NCI-H2081 (cell line): ENCODE data around the gene LRIT3.
"Not testable (repeated sequence)": the region's sequence is repeated elsewhere in the genome, so short reads cannot be mapped to it uniquely, and the experiment has no call there.

ENCODE experiments used
- DNase-seq, 2 experiments: peaks; one replicate each; lab custom pipeline; 2025; lab: John Stamatoyannopoulos, UW

Gene LRIT3

DNA sequence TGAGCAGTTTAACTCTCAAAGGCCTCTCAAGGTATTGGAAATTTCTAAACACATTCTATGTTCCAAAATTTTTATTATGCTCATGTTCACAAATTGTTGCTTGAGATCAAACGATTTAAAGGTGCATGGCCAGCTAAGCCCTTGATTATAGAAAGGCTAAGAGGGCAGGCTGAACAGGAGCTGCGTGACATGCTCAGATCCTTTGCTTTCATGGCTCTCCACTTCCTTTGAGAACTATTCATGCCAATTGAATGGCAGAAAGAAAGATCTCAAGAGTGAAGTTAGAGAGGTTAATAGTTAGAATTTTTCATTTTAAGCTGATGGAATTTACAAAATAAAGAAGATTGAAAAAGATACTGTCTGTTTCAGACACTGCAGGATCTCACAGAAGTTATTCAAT is 594 bp downstream of the LRIT3 start:
- DNase-seq: no peak

DNA sequence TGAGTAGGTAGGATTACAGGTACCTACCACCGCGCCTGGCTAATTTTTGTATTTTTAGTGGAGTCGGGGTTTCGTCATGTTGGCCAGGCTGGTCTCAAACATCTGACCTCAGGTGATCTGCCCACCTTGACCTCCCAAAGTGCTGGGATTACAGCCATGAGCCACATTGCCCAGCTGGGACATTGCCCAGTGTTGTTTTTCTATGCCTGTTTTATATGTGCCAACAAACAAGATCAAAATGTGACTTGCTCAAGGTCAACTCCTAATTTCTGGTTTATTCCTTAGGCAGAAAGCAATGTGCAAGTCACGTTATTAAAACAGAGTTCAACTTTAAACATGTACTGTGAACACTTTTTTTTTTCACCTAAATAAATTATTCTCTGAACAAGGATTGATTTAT is 2.7 kb downstream of the LRIT3 start:
- DNase-seq: no peak

DNA sequence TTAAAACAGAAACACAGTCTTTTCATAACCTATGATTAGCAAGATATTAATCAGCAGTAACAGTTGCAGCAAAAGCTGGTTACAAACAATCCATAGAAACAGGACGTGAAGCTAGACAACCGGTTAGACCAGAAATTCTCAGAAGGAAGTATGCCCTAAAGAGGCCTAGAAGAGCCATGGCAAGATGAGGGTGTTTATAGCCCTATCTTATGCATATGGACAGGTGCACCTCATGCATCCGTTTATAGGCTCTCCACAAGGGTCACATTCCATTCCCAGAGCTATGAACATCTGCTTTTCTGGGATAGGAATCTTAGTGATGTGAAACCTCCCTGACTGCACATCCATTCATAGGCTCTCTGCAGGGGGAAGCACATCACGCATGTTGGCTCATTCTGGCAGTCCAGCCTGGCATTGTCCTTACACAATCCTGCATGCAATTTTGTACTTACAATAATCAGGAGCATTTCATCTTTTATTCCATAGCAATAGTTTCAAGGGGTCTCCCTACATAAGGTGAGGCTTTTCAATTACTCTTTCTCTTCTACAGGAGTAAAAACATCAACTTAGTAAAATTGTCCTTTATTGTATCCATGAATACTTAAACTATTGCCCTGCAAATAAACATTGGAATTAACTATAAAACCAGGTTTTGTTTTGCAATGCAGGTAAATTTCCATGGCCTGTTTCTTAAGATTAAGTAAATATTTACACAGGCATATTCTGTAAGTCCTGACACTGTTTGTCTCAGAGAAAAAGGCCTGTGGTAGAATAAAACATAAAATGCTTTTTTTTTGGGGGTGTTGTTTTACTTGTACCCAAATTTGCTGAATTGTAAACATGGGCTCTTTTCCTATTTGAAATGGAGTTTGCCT is 11.8 kb downstream of the LRIT3 start:
- DNase-seq: not testable (repeated sequence)

DNA sequence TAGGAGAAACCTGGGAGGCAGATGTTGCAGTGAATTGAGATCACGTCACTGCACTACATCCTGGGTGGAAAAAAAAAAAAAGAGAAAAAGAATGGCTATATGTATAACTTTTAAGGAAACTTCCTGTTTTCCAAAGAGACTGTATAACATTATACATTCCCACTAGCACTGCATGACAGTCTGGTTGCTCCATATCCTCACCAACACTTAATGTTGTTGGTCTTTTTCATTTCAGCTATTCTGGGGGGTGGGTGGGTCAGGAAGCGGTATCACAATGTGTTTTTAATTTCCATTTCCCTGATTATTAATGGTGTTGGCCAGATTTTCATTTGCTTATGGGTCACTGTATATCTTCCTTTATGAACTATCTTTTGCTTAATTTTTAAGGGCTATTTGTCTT is 13.4 kb downstream of the LRIT3 start:
- DNase-seq: no peak

DNA sequence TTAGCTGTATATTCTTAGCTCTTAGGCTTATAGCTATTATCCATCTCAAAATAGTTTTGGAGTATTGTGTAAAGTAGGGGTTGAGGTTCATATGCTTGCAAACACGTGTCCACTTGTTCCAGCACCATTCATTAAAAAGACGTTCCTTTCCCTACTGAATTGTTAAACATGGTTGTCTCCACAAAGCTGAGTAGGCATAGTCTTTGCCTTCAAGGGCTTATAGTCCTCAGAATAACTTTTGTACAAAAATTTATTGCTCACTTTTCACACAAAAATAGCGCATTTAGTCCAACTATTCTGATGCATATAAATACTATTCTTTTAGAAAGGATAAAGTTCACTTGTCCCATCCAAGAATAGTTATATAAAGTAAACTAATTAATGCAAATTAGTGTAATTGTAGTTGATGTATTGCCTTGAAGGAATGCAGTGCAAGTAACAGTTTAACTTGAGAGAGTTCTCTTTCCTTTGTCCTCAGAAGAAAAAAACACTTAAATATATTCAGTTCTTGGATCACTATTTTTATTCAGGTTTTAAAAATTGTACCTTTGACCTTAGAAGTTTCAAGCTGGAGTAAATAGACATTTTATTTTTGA is 14.1 kb downstream of the LRIT3 start:
- no peak for DNase-seq

DNA sequence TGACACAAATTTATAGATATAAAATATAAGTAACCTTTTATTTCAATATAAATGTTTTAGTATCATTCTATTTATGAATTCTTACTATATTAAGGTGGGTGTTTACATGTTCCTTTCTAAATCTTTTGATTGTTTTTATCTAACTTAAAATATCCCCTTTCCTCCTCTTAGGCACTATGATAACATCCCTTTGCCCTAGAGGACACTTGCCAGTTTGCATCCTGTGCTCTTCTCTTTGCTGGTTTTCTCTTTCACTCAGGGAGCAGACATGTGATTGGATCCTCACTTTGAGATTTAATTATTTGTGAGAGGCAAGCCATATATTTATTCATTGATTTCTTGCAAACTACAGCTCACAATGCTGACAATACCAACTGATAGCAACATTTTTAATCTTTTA is 16.2 kb downstream of the LRIT3 start:
- DNase-seq: no peak

DNA sequence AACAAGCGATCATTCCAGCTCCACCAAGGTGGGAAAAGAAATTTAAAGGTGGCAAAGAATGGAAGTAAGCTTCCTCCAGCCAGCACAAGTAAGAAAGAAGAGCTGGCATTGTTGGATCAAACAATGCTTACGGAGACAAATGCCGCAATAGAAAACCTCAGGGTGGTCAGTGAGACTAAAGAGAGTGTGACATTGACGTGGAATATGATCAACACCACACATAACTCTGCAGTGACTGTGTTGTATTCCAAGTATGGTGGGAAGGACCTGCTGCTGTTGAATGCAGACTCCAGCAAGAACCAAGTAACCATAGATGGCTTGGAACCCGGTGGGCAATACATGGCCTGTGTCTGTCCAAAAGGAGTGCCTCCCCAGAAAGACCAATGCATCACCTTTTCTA is 22.2 kb downstream of the LRIT3 start:
- no peak for DNase-seq

DNA sequence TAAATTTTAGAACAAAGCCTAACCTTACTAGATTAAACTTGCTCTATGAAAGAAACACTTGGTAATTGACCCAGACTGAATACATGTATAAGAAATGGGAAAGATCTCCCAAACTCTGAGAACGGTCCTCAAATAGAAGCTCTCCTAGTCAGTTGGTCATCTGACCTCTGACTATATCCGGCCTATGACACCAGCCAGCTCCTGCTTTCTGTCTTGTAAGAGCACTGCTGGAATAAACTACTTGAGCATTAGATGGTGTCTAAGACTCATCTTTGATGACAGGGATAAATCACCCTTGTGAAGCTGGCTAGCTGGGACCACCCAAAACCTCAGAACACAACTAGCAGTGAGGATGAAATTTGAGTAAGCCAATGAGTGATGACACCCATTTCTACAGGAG is 24.2 kb downstream of the LRIT3 start:
- DNase-seq: no peak

DNA sequence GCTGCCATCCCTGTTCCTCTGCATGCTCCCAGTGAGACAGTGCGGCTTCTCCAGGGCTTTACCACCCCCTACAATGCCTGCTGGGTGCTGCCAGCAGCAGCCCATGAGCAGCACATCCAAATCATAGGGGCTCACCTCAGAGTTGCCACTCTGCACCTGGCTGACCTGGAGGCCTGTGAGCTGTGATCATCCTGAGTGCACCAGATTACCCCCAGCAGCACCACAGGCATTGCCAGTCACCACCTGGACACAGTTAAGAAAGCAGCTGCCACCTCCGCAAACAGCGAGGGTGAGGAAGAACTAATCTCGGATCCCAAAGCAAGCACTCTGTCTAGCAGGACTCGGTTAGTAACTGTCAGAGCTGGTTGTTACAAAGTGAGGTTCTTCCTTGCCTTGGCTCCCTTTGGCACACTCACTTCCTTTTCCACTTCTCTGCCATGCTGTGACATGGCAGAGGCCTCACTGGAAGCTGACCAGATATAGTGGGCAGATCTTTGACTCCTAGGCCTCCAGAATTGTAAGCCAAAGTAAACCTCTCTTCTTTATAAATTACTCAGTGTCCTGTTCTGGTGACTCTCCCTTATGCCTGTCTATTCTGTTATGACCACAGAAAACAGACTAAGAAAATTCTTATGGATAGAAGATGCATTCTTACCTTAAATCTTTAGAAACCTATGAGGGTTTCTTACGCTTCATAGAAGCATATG is 25.2 kb downstream of the LRIT3 start:
- no peak for DNase-seq

DNA sequence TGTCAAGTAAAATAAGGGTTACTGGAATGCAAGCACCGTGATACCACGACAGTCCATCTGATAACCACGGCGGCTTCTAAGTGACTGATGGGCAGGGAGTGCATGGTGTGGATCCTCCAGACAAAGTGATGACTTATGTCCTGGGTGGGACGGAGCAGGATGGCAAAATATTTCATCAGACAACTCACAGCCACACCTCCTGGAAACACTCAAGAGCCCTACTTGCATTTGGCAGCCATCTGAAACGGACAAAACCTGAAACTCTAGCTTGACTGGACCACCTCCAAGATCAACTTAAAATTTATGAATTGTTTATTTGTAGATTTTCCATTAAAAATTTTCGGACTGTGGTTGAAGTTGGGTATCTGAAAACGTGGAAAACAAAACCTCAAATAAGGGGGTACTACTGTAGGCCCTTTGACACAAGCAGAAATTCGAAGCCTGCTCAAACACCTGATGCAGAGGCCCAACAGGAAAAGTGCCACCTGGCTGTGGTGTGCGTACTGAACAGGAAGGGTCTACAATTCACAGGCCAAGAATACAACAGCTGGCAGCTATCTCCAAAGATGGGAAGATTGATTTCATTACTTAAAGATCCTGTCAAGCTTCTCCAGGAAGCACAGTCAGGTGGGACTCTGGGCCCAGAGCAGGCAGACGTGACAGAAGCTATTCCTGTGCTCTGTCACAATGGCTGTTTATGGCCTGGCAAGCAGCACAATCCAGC is 26.0 kb downstream of the LRIT3 start:
- DNase-seq: no peak

DNA sequence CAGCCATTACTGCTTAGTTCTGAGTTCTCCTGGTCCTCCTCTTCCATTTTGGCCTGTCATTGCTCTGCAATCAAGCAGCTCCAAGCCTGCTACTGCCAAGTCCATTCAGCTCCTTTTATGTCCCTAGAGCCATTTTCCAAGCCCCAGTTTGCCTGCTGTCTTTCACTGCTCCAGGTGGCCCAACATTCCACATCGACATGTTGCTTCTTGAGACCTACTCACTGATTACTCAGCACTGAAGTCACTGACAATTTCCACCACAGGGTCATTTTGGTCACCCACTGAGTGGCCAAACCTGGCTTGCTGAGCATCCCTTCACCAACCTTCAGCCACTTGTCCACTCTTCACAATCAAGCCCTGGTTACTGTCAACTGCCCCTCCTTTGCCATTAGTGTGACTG is 27.2 kb downstream of the LRIT3 start:
- DNase-seq: no peak

DNA sequence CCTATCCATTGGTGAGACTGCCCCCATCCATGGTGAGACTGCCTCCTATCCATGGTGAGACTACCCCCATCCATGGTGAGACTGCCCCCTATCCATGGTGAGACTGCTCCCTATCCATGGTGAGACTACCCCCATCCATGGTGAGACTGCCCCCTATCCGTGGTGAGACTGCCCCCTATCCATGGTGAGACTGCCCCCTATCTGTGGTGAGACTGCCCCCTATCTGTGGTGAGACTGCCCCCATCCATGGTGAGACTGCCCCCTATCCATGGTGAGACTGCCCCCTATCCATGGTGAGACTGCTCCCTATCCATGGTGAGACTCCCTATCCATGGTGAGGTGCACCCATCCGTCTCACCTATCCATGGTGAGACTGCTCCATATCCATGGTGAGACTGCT is 27.6 kb downstream of the LRIT3 start:
- not testable (repeated sequence) for DNase-seq

DNA sequence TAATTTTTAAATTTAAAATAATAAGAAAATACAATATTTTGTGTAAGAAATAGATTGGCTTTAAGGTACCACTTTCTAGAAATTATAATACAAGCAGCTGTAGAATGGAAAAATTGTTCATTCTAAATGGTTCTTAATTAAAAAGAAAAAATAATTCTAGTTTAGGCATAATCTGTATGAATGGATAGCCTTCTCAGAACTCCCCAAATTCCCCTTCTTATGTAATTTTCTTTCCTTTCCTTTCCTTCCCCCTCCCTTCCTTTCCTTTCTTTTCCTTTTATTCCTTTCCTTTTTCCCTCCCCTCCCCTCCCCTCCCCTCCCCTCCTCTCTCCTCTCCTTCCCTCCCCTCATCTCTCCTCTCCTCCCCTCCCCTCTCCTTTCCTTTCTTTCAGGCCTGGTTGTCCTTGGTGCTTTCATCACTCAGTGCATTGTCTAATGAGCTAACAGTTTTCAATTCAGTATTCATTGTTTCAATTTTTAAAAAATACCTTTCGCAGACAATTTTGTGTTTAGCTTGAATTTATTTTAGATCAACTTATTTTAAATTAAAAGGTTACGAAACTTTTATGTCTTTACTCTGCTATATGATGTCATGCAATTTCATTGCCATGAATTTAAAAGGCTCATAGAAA is 28.8 kb downstream of the LRIT3 start:
- DNase-seq: no peak

DNA sequence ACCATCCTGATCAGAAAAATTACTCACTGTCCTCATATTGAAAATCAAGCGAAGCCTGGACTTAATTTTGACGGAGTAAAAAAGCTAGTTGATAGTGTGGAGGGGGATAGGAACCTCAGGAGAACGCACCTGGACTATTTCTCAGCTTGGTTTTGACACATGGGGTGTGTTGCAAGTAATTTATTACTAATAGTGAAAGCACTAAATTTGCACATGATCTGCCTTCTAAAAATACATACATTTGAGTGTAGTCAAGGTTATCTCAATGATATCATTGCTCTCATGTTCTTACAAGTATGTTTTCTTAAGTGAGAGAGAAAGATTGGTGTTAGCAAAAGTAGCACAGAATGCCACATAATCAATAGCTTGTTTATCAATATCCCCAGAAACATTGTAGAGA is 29.5 kb downstream of the LRIT3 start:
- DNase-seq: no peak

DNA sequence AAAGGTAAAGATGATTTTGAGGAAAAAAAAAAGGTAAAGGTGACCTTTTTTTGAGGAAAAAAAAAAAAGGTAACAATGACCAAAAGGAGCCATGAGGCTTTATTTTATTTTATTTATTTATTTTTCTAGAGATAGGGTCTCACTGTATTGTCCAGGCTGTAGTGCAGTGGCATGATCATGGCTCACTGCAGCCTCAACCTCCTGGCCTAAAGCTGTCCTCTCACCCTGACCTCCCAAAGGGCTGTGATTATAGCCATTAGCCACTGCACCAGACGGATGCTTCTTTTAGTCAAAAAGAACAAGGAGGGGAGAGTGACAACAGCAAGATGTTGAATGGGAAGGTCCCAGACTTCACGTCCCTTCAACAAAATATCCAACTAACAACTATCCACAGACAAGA is 30.4 kb downstream of the LRIT3 start:
- DNase-seq: no peak

DNA sequence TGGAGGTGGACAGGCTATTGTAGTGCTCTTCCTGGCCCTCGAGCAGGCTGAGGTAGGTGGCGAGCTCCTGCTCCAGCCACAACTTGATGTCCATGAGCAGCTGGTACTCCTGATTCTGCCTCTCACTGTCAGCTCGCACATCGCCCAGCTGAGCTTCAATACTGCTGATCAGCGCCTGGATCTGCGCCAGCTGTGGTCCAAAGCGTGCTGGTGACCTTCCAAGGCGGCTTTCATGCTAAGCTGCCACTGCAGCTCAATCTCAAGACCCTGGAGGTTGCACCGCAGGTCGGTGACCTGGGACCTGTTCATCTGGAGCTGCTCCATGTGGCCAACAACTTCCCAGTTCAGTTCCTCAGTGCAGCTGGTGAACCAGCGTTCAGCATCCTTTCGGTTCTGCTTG is 31.2 kb downstream of the LRIT3 start:
- no peak for DNase-seq

DNA sequence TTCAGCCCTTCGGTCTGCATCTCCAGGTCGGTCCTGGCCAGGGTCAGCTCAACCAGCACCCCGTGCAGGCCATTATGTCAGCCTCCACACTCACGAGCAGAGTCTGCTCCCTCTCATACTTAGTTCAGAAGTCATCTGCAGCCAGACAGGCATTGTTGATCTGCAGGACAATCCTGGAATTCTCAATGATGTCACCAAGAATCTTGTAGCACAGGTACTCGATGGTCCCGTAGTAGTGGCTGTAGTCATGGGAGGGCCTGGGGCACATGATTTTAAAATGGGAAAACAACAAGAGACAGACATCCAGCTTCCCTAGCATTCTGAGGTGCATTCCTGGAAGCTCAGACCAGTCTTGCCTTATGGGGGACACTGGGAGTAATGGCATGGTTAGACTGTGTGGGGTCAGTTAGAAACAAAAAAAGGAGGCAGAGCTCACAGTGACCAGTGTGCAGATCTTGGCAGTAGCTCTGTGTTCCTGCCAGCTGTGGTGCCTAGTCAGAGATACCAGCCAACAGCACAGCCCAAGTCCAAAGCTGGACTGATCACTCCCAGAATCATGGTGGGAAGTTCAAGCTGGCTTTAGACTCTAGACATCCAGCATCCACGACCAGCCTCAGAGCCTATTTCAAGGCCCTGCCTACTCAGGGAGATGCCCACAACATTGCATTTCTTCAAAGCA is 31.9 kb downstream of the LRIT3 start:
- no peak for DNase-seq

DNA sequence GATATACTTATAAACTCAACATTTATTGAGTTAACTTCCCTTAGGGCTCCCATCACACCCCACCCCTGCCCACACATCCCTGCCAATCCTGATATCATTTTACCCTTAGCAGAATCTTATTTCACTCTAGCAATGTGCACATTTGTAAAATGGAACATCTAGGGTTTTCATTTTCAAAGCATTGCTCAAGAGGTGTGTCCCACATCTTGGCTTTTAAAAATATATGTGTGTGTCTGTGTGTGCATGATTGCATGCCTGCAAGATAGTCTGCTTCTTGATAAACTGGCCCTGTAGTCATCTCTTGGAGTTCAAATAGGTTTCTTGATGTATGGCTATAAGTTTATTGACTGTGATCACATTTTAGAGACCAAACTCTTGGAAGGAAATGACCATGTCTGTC is 38.4 kb downstream of the LRIT3 start:
- no peak for DNase-seq

DNA sequence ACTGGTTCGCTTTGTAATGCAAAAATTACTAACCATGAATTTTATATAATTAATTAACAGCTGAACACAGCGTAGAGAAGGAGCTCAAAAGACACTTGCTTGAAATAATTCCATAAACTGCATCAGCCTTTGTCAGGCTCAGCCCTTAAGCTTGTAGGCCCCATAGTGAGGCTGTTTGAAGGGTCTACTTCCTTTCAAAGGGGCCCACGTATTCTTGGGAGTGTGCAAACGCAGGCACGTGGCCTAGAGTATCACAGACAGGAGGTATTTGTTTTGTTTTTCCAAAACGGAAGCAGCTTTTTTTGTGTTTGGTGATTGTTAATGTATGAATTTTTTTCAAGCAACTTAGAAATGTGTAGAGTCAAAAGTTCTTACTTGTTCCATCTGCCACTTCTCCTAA is 39.2 kb downstream of the LRIT3 start:
- DNase-seq: no peak

DNA sequence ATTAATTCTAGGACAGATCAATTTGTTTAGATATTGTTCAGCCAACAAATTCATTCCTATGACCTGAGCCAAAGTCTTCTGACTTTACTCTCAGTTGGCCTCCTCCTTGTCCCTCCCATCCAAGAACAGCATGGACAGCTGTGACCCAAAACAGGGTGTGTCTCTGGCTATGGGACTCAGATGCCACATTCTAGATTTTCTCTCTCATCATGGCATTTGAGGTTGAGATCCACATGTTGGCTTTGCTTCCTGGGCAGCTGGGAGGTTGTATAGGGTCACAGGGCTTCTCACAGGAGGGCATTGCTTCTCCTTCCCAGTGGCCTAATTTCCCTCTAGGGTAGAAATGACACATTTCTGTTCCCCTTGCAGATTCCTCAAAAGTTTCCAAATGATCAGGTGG is 42.2 kb downstream of the LRIT3 start:
- no peak for DNase-seq

DNA sequence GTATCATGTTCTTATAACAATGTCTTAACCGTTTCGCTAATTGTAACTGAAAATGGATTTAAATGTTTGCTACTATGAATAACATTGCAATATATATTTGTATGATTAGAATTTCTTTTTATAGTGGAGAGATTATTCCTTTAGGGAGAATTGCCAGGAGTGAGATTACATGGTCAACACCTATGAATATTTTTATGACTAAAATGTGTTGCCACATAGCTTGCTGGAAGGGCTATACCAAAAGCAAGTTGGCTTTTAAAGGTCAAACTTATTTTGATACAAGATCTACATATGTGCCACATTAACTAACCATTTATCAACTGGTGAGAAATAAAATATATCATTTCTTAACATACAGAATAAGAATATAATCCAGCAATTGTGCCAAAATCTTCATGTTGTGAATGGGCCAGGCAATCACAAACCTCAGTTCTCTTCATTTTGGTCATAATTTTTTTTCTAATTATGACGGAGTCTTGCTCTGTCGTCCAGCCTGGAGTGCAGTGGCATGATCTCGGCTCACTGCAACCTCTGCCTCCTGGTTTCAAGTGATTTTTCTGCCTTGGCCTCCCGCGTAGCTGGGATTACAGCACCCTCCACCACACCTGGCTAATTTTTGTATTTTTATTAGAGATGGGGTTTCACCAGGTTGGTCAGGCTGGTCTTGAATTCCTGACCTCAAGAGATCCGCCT is 54.8 kb downstream of the LRIT3 start:
- no peak for DNase-seq
